PFSK-1 (cell line): ENCODE data around the gene NR1H4.

ENCODE experiments used
- FOXP2 ChIP-seq: optimal IDR thresholded peaks from 2 replicates; pipeline ENCODE3; 2011; ENCODE audit warnings: borderline replicate concordance, control low read depth, inconsistent platforms; ENCODE audit not compliant: insufficient read depth; ENCODE audit errors: extremely low read length, extremely low read depth
- POLR2AphosphoS5 ChIP-seq: IDR thresholded peaks from 2 replicates; pipeline ENCODE4 v1.6.1; 2012; ENCODE audit warnings: low read depth, mild to moderate bottlenecking, control low read depth, low read length, moderate library complexity
- REST ChIP-seq, 2 experiments: IDR thresholded peaks; 2 replicates each; pipeline versions ENCODE4 v1.6.1 to v1.8.0; 2011 to 2012; ENCODE audit warnings: low read depth in 2 of 2, low read length in 2 of 2, control low read depth in 1 of 2, inconsistent platforms in 1 of 2, mild to moderate bottlenecking in 1 of 2, moderate library complexity in 1 of 2; ENCODE audit not compliant: insufficient read depth in 1 of 2
- SIN3A ChIP-seq: IDR thresholded peaks from 2 replicates; pipeline ENCODE4 v1.6.1; 2012; ENCODE audit warnings: mild to moderate bottlenecking, low read length, moderate library complexity, borderline replicate concordance; ENCODE audit not compliant: insufficient read depth
- TAF1 ChIP-seq: IDR thresholded peaks from 2 replicates; pipeline ENCODE4 v1.6.1; 2012; ENCODE audit warnings: low read length, control low read depth, borderline replicate concordance; ENCODE audit not compliant: insufficient read depth

The NR1H4 gene

DNA sequence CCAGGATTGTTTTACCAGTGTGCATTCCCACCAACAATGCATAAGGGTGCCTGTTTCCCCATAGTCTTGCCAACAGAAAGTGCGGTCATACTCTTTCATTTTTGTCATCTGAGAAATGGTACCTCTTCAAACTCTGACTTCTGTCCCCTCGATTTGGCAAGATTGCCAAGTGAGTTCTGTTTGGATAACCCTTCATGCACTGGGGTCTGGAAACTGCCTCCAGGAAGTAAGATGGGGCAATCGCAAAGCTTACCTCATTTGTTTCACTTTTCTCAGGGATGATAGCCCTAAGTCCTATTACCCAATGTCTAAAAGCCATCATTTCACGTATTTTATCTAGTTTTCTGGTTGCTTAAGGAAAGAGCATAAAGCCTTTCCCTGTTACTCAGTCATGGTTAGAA lies 28.6 kb upstream of the NR1H4 start:
- TF ChIP-seq FOXP2 = no peak
- TF ChIP-seq REST (IDR thresholded peaks at IDR 0.05; ENCODE audit: insufficient read depth in 1 of 2, low read depth in 2 of 2, low read length in 2 of 2) = no peak
- no peak for TF ChIP-seq POLR2AphosphoS5
- no peak for TF ChIP-seq TAF1
- TF ChIP-seq SIN3A = no peak

DNA sequence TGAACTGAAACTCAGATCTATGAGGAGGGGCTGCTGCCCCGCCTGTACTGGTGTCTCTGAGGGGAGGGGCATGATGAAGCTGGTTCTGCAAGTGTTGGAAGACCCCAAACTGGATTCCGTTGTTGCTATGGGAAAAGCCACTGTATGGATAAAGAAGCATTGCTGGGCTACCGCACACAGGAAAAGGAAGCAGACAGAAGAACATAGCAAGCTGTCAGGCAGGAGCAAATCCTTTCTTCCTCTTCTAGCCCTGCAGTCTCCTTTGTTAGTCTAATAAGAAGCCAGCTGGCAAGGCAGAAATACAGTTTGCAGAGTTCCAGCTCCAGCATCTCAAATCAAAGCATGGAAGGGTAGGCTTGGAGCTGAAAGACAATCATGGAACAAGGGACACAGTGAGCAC lies 26.3 kb upstream of the NR1H4 start:
- TF ChIP-seq TAF1 (no peak), SIN3A (no peak), FOXP2 (no peak), REST (IDR thresholded peaks at IDR 0.05; ENCODE audit: insufficient read depth in 1 of 2, low read depth in 2 of 2, low read length in 2 of 2) (no peak), POLR2AphosphoS5 (no peak)

GRCh38 chr12:100448656-100449055 lies 25.0 kb upstream of the NR1H4 start:
- no peak for TF ChIP-seq REST (IDR thresholded peaks at IDR 0.05; ENCODE audit: insufficient read depth in 1 of 2, low read depth in 2 of 2, low read length in 2 of 2)
- no peak for TF ChIP-seq FOXP2
- no peak for TF ChIP-seq TAF1
- no peak for TF ChIP-seq POLR2AphosphoS5
- TF ChIP-seq SIN3A = no peak

DNA sequence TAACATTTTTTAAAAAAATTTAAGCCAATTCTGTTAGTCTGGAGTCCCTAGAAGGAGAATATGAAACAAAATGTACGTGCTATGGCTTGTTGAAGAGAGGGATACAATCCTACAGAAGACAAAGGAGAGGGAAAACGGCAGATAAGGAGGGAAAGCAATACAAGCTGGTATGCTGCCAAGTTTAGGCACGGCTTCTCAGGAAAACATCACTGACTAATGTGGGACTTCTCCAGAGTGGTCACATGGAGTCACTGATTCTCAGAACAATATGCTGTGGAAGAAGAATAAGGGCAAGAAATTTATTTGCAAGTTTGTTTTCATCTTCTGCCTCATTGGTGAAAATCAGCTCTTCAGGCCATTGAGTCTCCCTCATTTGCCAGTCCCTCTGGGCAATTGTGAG lies 22.9 kb upstream of the NR1H4 start:
- TF ChIP-seq FOXP2 (no peak), SIN3A (no peak), REST (IDR thresholded peaks at IDR 0.05; ENCODE audit: insufficient read depth in 1 of 2, low read depth in 2 of 2, low read length in 2 of 2) (no peak), POLR2AphosphoS5 (no peak), TAF1 (no peak)

GRCh38 chr12:100453951-100454350 lies 19.7 kb upstream of the NR1H4 start:
- no peak for TF ChIP-seq SIN3A
- no peak for TF ChIP-seq FOXP2
- no peak for TF ChIP-seq REST (IDR thresholded peaks at IDR 0.05; ENCODE audit: insufficient read depth in 1 of 2, low read depth in 2 of 2, low read length in 2 of 2)
- TF ChIP-seq TAF1 = no peak
- no peak for TF ChIP-seq POLR2AphosphoS5
